GM12892 (cell line): ENCODE measurements around the gene ZNF718.
"Not testable (repeated sequence)": the region's sequence is repeated elsewhere in the genome, so short reads cannot be mapped to it uniquely, and the experiment has no call there.

Experiments used
- POLR2A ChIP-seq: IDR thresholded peaks from 2 replicates; pipeline ENCODE4 v1.6.1; 2011; ENCODE audit warnings: low read depth, low read length, control low read depth
- POLR2AphosphoS5 ChIP-seq: IDR thresholded peaks from 2 replicates; pipeline ENCODE4 v1.6.1; 2011; ENCODE audit warnings: low read depth, low read length, control low read depth

DNA sequence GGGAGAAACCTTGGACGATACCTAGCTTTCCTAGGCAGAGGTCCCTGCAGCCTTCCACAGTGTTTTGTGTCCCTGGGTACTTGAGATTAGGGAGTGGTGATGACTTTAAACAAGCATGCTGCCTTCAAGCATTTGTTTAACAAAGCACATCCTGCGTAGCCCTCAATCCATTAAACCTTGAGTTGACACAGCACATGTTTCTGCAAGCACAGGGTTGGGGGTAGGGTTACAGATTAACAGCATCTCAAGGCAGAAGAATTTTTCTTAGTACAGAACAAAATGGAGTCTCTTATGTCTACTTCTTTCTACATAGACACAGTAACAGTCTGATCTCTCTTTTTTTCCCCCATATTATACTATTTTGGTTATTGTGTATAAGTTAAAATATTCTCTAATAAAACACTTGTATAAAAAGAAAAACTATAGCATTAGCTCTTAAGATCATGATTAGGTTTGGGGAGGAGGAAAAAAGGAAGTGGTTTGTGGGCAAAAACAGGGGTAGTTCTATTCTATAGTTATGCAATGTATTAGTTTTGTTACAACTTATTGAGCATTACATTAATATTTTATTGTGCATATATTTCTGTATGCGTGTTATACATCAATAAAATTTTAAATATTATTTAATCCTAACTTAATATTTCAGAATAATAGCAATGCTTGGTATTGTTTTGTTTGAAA lies 84.3 kb downstream of the ZNF718 start:
- TF ChIP-seq POLR2AphosphoS5, POLR2A: not testable (repeated sequence)
